ENCODE data around the gene STMN1. TPM values are rescaled to one million over a fixed set of nuclear protein-coding genes. Genes with fewer than 3 reads are reported as not detected.

Gene STMN1
- total RNA-seq, 1 experiment from 2014 or later, result 418 TPM

GRCh38 chr1:25903986-25904385, 2.2 kb downstream of the STMN1 start (continued):
- TF ChIP-seq ATF2 (CRISPR knock-in tag; IDR thresholded peaks at IDR 0.05; ENCODE audit: borderline replicate concordance, low read depth), result no peak
- no peak for TF ChIP-seq ZNF317 (CRISPR knock-in tag; IDR thresholded peaks at IDR 0.05; ENCODE audit: borderline replicate concordance, low read depth)
- TF ChIP-seq STAT6 (CRISPR knock-in tag; conservative IDR thresholded peaks at IDR 0.05; ENCODE audit: low read depth), result no peak
- no peak for TF ChIP-seq E2F1 (CRISPR knock-in tag; IDR thresholded peaks at IDR 0.05)
- TF ChIP-seq MAX (CRISPR knock-in tag; IDR thresholded peaks at IDR 0.05), result no peak

GRCh38 chr1:25902462-25902861, 3.8 kb downstream of the STMN1 start:
- POLR2A ChIA-PET, result no interaction called here
- Mint-ChIP-seq H3K4me3 (no peak overlapping the region), H3K27ac (peak overlapping the region; percentile 45; the same call in 1 of the 2 replicates), H3K36me3 (peaks cover 66% of the 10 kb centered on the region), H3K27me3 (ENCODE audit: low read depth) (no peaks in the 10 kb centered on the region), H3K9me3 (no peaks in the 10 kb centered on the region), H3K4me1 (peaks cover 23% of the 10 kb centered on the region)
- no peak for ATAC-seq
- CTCF ChIA-PET, result interaction anchor here (1.0 kb wide), 1 partner anchor 95 kb away, joined by 3 read pairs; the partner anchor contains the start of gene PAFAH2
- DNase-seq (ENCODE audit: low spot score), result no peak
- no peak for TF ChIP-seq ZNF232 (CRISPR knock-in tag; IDR thresholded peaks at IDR 0.05)
- no peak for TF ChIP-seq CREM (CRISPR knock-in tag; IDR thresholded peaks at IDR 0.05)
- TF ChIP-seq KAT7 (CRISPR knock-in tag; IDR thresholded peaks at IDR 0.05; ENCODE audit: borderline replicate concordance), result no peak
- no peak for TF ChIP-seq ZNF423 (CRISPR knock-in tag; IDR thresholded peaks at IDR 0.05)
- no peak for TF ChIP-seq RORB (CRISPR knock-in tag; IDR thresholded peaks at IDR 0.05)
- no peak for TF ChIP-seq IRF2 (CRISPR knock-in tag; IDR thresholded peaks at IDR 0.05; ENCODE audit: borderline replicate concordance, low read depth)
- no peak for TF ChIP-seq TEAD4 (CRISPR knock-in tag; IDR thresholded peaks at IDR 0.05)
- no peak for TF ChIP-seq MXD4 (CRISPR knock-in tag; IDR thresholded peaks at IDR 0.05; ENCODE audit: borderline replicate concordance)
- no peak for TF ChIP-seq AFF4 (CRISPR knock-in tag; IDR thresholded peaks at IDR 0.05; ENCODE audit: borderline replicate concordance)
- TF ChIP-seq ELF4 (CRISPR knock-in tag; IDR thresholded peaks at IDR 0.05; ENCODE audit: low read depth), result no peak
- no peak for TF ChIP-seq PRDM15 (CRISPR knock-in tag; IDR thresholded peaks at IDR 0.05)
